Nephron (organoid): ENCODE measurements around the gene CYP20A1.

ENCODE experiments used
- H3K27ac Mint-ChIP-seq, 3 experiments: 2 replicates each; pipeline ENCODE4 v1.8.0; 2020; ENCODE audit warnings: mixed read lengths in 3 of 3, mild to moderate bottlenecking in 2 of 3, moderate library complexity in 1 of 3
- H3K27me3 Mint-ChIP-seq: 2 replicates; pipeline ENCODE4 v1.8.0; 2021; ENCODE audit warnings: low read depth, mild to moderate bottlenecking, moderate library complexity, mixed read lengths
- H3K36me3 Mint-ChIP-seq: 2 replicates; pipeline ENCODE4 v1.8.0; 2020; ENCODE audit warnings: low read depth, mixed read lengths
- H3K4me1 Mint-ChIP-seq: 2 replicates; pipeline ENCODE4 v1.8.0; 2020; ENCODE audit warnings: mixed read lengths
- H3K4me3 Mint-ChIP-seq, 3 experiments: 2 replicates each; pipeline ENCODE4 v1.8.0; 2020; ENCODE audit warnings: mild to moderate bottlenecking in 3 of 3, mixed read lengths in 3 of 3, moderate library complexity in 2 of 3
- H3K9me3 Mint-ChIP-seq: 2 replicates; pipeline ENCODE4 v1.8.0; 2020; ENCODE audit warnings: mixed read lengths
- CTCF ChIP-seq, 3 experiments: fragments of 200-600 bp; sonication (generic); IDR thresholded peaks; one replicate each; pipeline ENCODE4 v1.5.0; 2021; ENCODE audit warnings: antibody characterized with exemption in 3 of 3; ENCODE audit not compliant: unreplicated experiment in 3 of 3

The CYP20A1 gene

GRCh38 chr2:203346612-203347011 is 107.8 kb downstream of the CYP20A1 start:
- H3K9me3 Mint-ChIP-seq: no peaks in the 10 kb centered on the region
- H3K4me1 Mint-ChIP-seq: no peaks in the 10 kb centered on the region
- no peaks in the 10 kb centered on the region for H3K27me3 Mint-ChIP-seq
- H3K36me3 Mint-ChIP-seq: peaks cover 52% of the 10 kb centered on the region
- no peak overlapping the region for H3K4me3 Mint-ChIP-seq
- TF ChIP-seq CTCF (IDR thresholded peaks at IDR 0.05; ENCODE audit: unreplicated experiment in 3 of 3): no peak
- no peak overlapping the region for H3K27ac Mint-ChIP-seq

- Mint-ChIP-seq H3K36me3 (peaks cover 52% of the 10 kb centered on the region), H3K9me3 (no peaks in the 10 kb centered on the region), H3K27me3 (no peaks in the 10 kb centered on the region), H3K4me3 (no peak overlapping the region), H3K4me1 (no peaks in the 10 kb centered on the region), H3K27ac (no peak overlapping the region)
- no peak for TF ChIP-seq CTCF (IDR thresholded peaks at IDR 0.05; ENCODE audit: unreplicated experiment in 3 of 3)
Observed at GRCh38 chr2:203347375-203347774, 108.6 kb downstream of the CYP20A1 start.

GRCh38 chr2:203352604-203353255 is 113.9 kb downstream of the CYP20A1 start:
- H3K4me3 Mint-ChIP-seq: no peak overlapping the region
- peaks cover 44% of the 10 kb centered on the region for H3K36me3 Mint-ChIP-seq
- H3K4me1 Mint-ChIP-seq: no peaks in the 10 kb centered on the region
- no peak overlapping the region for H3K27ac Mint-ChIP-seq
- TF ChIP-seq CTCF (IDR thresholded peaks at IDR 0.05; ENCODE audit: unreplicated experiment in 3 of 3): no peak
- no peaks in the 10 kb centered on the region for H3K9me3 Mint-ChIP-seq
- no peaks in the 10 kb centered on the region for H3K27me3 Mint-ChIP-seq

- Mint-ChIP-seq H3K27ac (no peak overlapping the region), H3K9me3 (no peaks in the 10 kb centered on the region), H3K36me3 (peaks cover 52% of the 10 kb centered on the region), H3K4me1 (no peaks in the 10 kb centered on the region), H3K27me3 (no peaks in the 10 kb centered on the region), H3K4me3 (no peak overlapping the region)
- no peak for TF ChIP-seq CTCF (IDR thresholded peaks at IDR 0.05; ENCODE audit: unreplicated experiment in 3 of 3)
Observed at GRCh38 chr2:203354966-203355365, 116.1 kb downstream of the CYP20A1 start.
